NB4 (cell line): ENCODE data around the gene FRMD4B.

Experiments used
- CTCF ChIP-seq: IDR thresholded peaks from one replicate; pipeline ENCODE4 v1.5.1; 2012; ENCODE audit warnings: low read depth, low read length
- POLR2A ChIP-seq: IDR thresholded peaks from 2 replicates; pipeline ENCODE4 v1.6.1; 2011; ENCODE audit warnings: mild to moderate bottlenecking; ENCODE audit not compliant: insufficient read length; ENCODE audit errors: extremely low read depth

DNA sequence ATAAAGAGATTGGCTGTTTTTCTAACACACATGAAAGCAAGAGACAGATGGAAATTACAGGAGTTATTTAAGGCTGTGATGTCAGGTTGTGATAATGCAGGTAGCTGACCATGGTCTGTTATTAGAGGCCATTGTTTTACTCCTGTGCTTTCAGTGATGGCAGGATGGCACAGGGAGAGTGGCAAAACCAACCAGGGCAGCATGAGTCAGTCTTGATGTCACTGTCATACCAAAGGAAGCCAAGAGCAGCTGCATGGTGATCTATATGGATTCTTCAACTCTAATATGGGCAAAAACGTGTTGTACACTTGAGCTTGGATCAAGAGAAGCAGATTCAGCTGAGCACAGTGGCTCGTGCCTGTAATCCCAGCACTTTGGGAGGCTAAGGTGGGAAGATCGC lies 171.6 kb downstream of the FRMD4B start:
- TF ChIP-seq CTCF (no peak), POLR2A (no peak)
